HG03521 (cell line): ENCODE data around the gene RUBCNL.

Experiments
- ATAC-seq: cut with Tn5 transposase; IDR thresholded peaks from one replicate; pipeline ENCODE4 v1.9.1; 2021; ENCODE audit warnings: mild to moderate bottlenecking, moderate library complexity; ENCODE audit not compliant: unreplicated experiment

RUBCNL gene

DNA sequence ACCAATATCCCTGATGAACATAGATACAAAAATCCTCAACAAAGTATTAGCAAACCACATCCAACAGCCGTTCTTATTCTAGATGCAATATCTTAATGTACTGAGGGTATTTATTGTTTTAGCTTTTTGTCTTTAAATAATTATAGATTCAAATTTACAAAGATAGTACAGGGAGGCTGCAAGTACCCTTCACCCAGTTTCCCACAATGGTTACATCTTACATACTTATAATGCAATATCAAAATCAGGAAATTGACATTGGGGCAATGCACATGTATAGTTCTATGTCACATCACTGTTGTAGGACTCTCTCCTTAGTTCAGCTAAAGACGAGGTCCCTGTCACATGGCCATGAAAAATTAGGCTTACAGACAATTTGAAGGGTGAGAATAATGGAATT, 75.8 kb downstream of the RUBCNL start:
- no peak for ATAC-seq

DNA sequence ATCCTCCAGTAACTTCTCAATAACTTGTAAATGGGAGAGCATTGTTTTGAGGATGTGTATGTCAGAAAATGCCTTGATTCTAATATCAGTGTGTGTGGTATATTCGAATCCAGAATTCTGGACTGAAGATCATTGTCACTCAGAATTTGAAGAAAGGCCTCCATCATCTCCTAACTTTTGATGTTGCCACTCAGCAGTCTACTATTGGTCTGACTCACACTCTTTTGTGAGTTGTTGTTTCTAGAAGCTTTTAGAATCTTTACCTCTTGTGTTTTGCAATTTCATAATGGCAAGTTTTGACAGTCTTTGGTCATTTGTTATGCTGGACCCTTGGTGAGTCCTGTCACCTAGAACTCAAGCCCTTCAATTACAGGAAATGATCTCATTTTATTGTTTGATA, 77.0 kb downstream of the RUBCNL start:
- no peak for ATAC-seq

DNA sequence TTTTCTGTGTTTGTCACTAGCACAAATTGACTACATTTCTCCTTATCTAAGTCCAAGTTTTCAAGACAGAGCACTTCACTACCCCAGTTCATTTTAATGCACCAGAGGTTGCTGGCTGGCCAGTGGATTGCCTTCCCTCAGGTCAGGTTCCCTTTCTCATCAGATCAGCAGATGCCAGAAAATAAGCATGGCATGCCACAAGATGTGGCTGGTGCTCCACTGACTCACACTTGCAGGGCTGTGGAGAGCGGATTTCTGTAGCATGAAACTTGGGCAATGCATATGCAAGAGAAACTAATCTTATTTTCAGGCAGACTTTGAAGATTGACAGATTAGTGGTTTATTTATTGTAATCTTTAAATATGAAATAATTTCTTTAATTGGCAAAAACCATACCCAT, 79.5 kb downstream of the RUBCNL start:
- ATAC-seq, result no peak

DNA sequence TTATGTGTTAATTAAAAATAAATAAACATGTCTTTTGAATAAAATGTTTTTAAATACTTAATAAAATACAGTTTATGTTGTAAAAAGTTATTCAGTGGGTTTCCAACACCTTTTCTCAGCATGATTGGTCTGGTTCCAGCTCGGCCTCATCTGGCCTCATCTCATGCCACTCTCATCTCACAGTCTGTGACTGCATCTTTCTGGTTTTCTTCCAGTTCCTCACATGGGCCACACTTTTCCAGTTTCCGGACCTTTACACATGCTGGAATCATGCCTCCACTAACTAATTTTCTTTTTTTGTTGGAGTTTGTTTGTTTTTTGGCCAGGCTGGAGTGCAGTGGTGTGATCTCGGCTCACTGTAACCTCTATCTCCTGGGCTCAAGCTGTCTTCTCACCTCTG, 82.5 kb downstream of the RUBCNL start:
- no peak for ATAC-seq

DNA sequence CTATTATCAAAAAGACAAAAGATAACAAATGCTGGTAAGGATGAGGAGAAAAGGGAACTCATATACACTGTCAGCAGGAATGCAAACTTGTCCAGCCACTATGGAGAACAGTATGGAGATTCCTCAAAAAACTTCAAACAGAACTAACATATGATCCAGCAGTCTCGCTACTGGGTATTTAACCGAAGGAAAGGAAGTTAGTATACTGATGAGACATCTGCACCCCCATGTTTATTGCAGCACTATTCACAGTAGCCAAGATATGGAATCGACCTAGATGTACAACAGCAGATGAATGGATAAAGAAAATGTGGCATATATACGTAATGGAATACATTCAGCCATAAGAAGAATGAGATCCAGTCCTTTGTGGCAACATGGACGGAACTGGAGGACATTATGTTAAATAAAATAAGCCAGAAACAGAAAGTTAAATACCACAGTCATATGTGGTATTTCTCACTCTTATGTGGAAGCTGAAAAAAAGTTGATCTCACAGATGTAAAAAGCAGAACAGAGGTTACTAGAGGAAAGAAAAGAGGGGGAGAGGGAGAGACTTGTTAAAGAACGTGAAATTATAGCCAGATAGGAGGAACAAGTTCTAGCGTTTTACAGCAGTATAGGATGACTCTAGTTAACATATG, 83.2 kb downstream of the RUBCNL start:
- no peak for ATAC-seq

DNA sequence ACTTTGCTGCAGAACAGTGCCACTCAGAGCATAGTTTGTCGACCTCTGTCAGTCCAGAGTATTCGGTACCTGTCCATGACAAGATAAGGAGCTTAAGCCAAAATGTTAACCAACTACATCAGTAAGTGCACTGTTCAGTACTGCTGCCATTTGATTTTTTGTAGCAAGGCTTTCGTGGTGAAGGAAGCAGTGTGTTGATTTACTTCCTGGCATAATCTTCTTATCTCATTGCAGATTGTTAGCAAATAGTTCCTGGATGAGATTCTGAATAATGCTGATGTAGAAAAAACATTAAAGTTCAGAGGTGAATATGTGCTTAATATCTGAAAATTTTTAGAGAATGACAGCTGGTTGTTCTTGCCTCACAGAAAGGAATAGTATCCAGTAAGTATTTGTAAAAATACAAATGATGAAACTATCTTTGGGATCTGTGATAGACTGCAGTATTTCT, 89.7 kb downstream of the RUBCNL start:
- no peak for ATAC-seq

DNA sequence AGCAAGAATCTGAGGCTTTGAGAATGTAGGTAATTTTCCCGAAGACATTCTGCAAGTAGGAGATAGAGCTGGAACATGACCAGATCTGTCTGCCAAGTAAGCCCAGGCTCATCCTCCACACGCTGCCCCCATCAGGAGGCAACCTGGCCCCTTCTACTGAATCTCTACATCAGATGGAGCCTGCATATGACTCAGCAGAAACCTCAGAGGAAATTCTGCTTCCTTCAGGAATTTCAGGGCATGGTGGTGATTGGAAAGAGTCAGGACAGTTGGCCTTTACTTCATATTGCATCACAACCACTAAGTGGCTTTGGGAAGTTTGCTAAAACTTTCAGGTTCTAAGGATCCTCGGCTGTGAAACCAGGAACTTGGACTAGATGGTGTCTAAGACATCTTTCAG, 90.1 kb downstream of the RUBCNL start:
- no peak for ATAC-seq

DNA sequence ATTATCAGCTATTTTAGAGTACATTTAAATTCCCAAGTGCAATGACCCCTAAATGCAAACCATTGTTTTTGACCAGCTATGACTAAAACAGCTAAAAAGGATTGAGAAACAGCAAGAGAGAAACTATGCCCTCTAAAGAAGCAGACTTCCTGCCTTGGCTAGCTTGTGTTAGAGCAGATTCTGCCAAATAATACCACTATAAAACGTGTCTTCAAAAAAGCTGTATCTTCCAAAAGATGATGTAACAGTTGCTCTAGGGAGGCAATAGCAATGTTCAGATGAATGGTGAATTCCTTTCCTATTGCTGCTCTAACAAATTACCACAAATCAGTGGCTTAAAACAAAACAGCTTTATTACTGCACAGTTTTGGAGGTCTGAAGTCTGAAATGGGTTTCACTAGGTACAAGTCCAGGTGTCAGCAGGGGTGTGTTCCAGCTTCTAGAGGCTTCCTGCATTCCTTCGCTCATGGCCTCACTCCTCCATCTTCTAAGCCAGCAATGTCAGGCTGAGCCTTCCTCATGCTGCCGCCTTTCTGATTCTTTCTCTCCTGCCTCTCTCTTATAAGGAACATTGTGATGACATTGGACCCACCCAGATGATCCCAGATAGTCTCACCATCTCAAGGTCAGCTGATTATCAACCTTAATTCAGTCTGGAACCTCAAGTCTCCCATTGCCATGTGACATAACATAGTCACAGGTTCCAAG, 90.8 kb downstream of the RUBCNL start:
- no peak for ATAC-seq

DNA sequence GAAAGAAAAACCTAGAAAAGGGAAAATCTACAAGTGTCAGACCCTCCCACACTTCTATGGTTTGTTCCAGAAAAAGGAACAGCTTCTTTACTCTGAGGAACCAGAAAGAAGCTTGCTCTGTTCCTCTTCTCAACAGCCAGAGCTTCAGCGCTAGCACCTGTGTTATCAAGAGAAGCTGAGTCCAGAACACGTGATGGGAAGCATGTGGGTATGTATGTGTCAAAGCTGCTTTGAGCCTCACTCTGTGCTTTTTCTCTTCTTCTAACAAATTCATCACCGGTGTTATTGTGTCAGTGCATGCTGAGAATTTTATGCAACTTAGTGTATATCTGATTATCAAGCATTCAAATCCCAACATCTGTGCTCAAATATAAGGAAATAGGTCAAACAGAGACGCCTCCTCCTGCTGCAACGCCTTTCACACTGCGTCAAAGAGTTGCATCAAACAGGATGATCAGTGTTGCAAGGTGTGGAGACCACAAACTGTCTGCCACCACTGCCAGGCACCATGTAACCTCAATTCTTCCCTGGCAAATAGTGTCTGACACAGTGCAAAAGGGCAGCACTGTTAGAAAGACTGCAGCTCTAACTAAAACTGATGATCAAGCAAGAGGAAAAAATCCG, 91.4 kb downstream of the RUBCNL start:
- no peak for ATAC-seq

DNA sequence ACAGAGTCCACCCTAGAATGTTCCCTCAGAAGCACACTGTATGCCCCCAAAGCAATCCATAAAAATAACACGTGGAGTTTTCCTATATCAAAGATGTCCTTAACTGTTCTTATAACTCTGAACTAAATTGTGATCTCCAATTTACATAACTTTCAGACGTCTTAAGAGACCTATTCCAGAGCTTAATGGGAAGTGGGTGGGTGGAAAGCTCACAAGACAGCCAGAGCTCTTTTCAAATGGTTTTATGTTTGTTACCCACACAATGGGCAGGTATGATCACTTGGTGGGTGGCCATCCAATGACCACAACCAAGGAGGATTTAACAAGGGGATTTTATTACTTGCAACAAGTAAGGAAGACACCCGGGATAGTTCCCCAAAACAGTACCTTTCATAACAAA, 93.6 kb downstream of the RUBCNL start:
- no peak for ATAC-seq
